PC-3 (cell line): ENCODE data around the gene TMTC2. TPM values are rescaled to one million over a fixed set of nuclear protein-coding genes. Genes with fewer than 3 reads are reported as not detected.

ENCODE experiments used
- ATAC-seq: fragments of 200-7000 bp; cut with Tn5 transposase; 2 replicates; pipeline ENCODE4 v1.9.1; 2020; ENCODE audit warnings: mild to moderate bottlenecking, moderate library complexity
- BruUV-seq: library from RNA; stranded (reverse); fragments of 400-500 nt; replicated peaks from 2 replicates; lab custom pipeline; 2021; lab: Mats Ljungman, UMichigan
- CTCF ChIA-PET: fragments of 300-600 bp; sonication (Branson Sonifier 250); formaldehyde crosslinking; loops from one replicate; lab custom pipeline; 2022; ENCODE audit warnings: antibody characterized with exemption; lab: Charles Lee
- POLR2A ChIA-PET: fragments of 300-600 bp; sonication (Branson Sonifier 250); formaldehyde crosslinking; loops from one replicate; lab custom pipeline; 2022; ENCODE audit warnings: antibody characterized with exemption; ENCODE audit not compliant: unreplicated experiment; lab: Charles Lee
- DNase-seq: peaks from one replicate; pipeline ENCODE4 v3.0.0-alpha.2; 2015
- H2AFZ ChIP-seq: fragments of 300-600 bp; sonication (generic); 2 replicates; pipeline ENCODE4 v1.6.0; 2016; ENCODE audit warnings: antibody characterized with exemption, low read length
- H3F3A ChIP-seq: fragments of 300-600 bp; sonication (generic); one replicate; pipeline ENCODE4 v1.6.0; 2017; ENCODE audit warnings: antibody characterized with exemption, low read length, control low read depth, mild to moderate bottlenecking; ENCODE audit not compliant: unreplicated experiment
- H3K27ac ChIP-seq: fragments of 300-600 bp; sonication (generic); 2 replicates; pipeline ENCODE4 v1.5.1; 2016; ENCODE audit warnings: mild to moderate bottlenecking, low read length
- H3K27me3 ChIP-seq: fragments of 300-600 bp; sonication (generic); 2 replicates; pipeline ENCODE4 v1.6.1; 2016; ENCODE audit warnings: low read length, mixed read lengths
- H3K36me3 ChIP-seq: fragments of 300-600 bp; sonication (generic); 2 replicates; pipeline ENCODE4 v1.6.1; 2016; ENCODE audit warnings: low read depth, mixed run types, low read length, mixed read lengths
- H3K4me1 ChIP-seq: fragments of 300-600 bp; sonication (generic); 2 replicates; pipeline ENCODE4 v1.5.1; 2016; ENCODE audit warnings: low read length; ENCODE audit not compliant: insufficient read depth
- H3K4me2 ChIP-seq: fragments of 300-600 bp; sonication (generic); 2 replicates; pipeline ENCODE4 v1.6.0; 2016; ENCODE audit warnings: low read length
- H3K4me3 ChIP-seq: fragments of 300-600 bp; sonication (generic); 2 replicates; pipeline ENCODE4 v1.5.1; 2016; ENCODE audit warnings: mild to moderate bottlenecking, low read length, mixed read lengths
- H3K79me2 ChIP-seq: fragments of 300-600 bp; sonication (generic); 2 replicates; pipeline ENCODE4 v1.6.1; 2017; ENCODE audit warnings: low read length, mixed read lengths
- H3K9ac ChIP-seq: fragments of 300-600 bp; sonication (generic); 2 replicates; pipeline ENCODE4 v1.6.0; 2016; ENCODE audit warnings: mild to moderate bottlenecking, low read length
- H3K9me2 ChIP-seq: fragments of 300-600 bp; sonication (generic); replicated peaks from 2 replicates; pipeline ENCODE4 v1.6.1; 2016; ENCODE audit warnings: mixed run types, low read length, mixed read lengths
- H3K9me3 ChIP-seq: fragments of 300-600 bp; sonication (generic); 2 replicates; pipeline ENCODE4 v1.6.1; 2016; ENCODE audit warnings: low read length, mixed read lengths
- H4K20me1 ChIP-seq: fragments of 300-600 bp; sonication (generic); 2 replicates; pipeline ENCODE4 v1.6.1; 2016; ENCODE audit warnings: low read length, mixed read lengths
- EZH2 ChIP-seq: fragments of 300-600 bp; sonication (generic); IDR thresholded peaks from one replicate; pipeline ENCODE4 v1.6.1; 2017; ENCODE audit warnings: antibody characterized with exemption, mild to moderate bottlenecking, low read length; ENCODE audit not compliant: unreplicated experiment
- EZH2phosphoT487 ChIP-seq: fragments of 300-600 bp; sonication (generic); IDR thresholded peaks from 2 replicates; pipeline ENCODE4 v1.6.1; 2018; ENCODE audit warnings: mild to moderate bottlenecking, antibody characterized with exemption, low read length, borderline replicate concordance
- intact Hi-C: fragments of 100-400 bp; cut with micrococcal nuclease; formaldehyde crosslinking; loops from 2 replicates; pipeline ENCODE4 v1.9.0; 2023
- total RNA-seq: library from RNA; depleted of rRNA; stranded (reverse); fragments of >200 nt; gene quantifications from 2 replicates; pipeline ENCODE4 v1.2.3, GENCODE V29; 2014
- TF ChIP-seq, protein P1 (sequence below): fragments of 300-600 bp; sonication (generic); conservative IDR thresholded peaks from 2 replicates; pipeline ENCODE4 v1.5.1; 2017; ENCODE audit warnings: antibody characterized with exemption, low read depth, mild to moderate bottlenecking, low read length

Gene TMTC2
- total RNA-seq, 1 experiment from 2014 or later, result 10.7 TPM

DNA sequence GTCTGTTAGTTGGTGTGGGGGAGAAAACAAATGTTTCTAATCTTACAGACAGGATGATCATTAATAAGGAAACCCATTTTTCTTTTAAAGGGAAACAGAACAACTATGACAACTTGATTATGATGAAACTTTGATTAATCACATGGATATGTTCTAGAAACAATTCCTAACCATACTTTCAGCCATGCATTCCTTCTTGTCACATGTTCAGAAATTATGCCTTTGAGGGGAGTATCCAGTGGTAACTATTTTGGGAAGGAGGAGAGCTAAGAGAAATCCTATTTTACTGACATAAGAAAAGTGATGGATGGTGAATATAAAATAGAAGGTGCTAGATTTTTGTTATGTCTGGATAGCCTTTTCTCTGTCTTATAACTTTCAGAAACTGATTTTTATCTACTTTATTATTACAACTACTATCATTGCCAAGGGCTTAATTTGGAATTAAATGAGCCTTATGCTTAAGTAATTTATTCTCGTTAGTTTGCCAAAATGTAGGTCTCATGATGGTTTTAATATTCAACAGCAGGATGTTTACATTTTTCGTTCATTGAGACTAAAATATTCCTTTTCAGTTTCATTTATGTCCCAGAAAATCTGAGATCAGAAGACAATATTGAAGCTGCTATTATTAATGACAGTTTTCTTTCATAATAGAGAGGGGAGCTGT, 200.1 kb downstream of the TMTC2 start:
- no peak overlapping the region for H3K27ac ChIP-seq
- ChIA-PET POLR2A (no interaction called here), CTCF (no interaction called here)
- H3K79me2 ChIP-seq, result no peaks in the 10 kb centered on the region
- no peak overlapping the region for H3K4me2 ChIP-seq
- H2AFZ ChIP-seq, result no peak overlapping the region
- H3K27me3 ChIP-seq, result no peaks in the 10 kb centered on the region
- no peaks in the 10 kb centered on the region for H3K9me3 ChIP-seq
- H3K9me2 ChIP-seq, result no peaks in the 10 kb centered on the region
- H4K20me1 ChIP-seq, result no peaks in the 10 kb centered on the region
- no peak overlapping the region for H3K9ac ChIP-seq
- no peaks in the 10 kb centered on the region for H3K4me1 ChIP-seq
- no peaks in the 10 kb centered on the region for H3K36me3 ChIP-seq
- ATAC-seq (no peak), DNase-seq (no peak)
- no peaks in the 10 kb centered on the region for H3F3A ChIP-seq
- TF ChIP-seq EZH2phosphoT487 (no peak), EZH2 (no peak)
- TF ChIP-seq, protein P1, sequence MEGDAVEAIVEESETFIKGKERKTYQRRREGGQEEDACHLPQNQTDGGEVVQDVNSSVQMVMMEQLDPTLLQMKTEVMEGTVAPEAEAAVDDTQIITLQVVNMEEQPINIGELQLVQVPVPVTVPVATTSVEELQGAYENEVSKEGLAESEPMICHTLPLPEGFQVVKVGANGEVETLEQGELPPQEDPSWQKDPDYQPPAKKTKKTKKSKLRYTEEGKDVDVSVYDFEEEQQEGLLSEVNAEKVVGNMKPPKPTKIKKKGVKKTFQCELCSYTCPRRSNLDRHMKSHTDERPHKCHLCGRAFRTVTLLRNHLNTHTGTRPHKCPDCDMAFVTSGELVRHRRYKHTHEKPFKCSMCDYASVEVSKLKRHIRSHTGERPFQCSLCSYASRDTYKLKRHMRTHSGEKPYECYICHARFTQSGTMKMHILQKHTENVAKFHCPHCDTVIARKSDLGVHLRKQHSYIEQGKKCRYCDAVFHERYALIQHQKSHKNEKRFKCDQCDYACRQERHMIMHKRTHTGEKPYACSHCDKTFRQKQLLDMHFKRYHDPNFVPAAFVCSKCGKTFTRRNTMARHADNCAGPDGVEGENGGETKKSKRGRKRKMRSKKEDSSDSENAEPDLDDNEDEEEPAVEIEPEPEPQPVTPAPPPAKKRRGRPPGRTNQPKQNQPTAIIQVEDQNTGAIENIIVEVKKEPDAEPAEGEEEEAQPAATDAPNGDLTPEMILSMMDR, result no peak
- no TSS peak for BruUV-seq
- H3K4me3 ChIP-seq, result no peak overlapping the region
- intact Hi-C loops, result no loop called here

DNA sequence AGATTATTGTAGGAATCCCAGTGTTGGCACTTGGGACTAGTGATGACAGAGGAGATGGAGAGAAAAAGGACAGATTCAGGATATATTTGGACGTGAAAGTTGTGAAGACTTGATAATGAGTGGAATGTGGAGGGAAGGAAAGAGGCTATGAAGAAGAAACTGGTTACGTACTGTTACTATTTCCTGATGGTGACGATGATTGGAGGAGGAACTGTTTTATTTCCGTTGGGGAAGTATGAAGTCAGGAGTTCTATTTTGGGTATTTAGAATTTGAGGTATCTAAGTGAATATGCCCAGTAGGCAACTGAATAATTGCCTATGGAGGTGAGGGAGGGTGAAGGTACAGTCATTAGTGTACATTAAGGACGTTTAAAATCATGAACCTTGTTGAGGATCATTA, 207.2 kb downstream of the TMTC2 start:
- no peak overlapping the region for H2AFZ ChIP-seq
- H3K9me3 ChIP-seq, result no peaks in the 10 kb centered on the region
- intact Hi-C loops, result no loop called here
- H3K79me2 ChIP-seq, result no peaks in the 10 kb centered on the region
- H3K27me3 ChIP-seq, result no peaks in the 10 kb centered on the region
- ChIA-PET POLR2A (no interaction called here), CTCF (no interaction called here)
- H3K4me1 ChIP-seq, result peaks cover 13% of the 10 kb centered on the region
- no peak overlapping the region for H3K4me2 ChIP-seq
- DNase-seq (no peak), ATAC-seq (no peak)
- H3K36me3 ChIP-seq, result no peaks in the 10 kb centered on the region
- H3K4me3 ChIP-seq, result no peak overlapping the region
- TF ChIP-seq EZH2, result no peak
- no peak for TF ChIP-seq EZH2phosphoT487
- no peaks in the 10 kb centered on the region for H3F3A ChIP-seq
- no peak overlapping the region for H3K9ac ChIP-seq
- H4K20me1 ChIP-seq, result no peaks in the 10 kb centered on the region
- no peak overlapping the region for H3K27ac ChIP-seq
- H3K9me2 ChIP-seq, result no peaks in the 10 kb centered on the region
- no TSS peak for BruUV-seq

DNA sequence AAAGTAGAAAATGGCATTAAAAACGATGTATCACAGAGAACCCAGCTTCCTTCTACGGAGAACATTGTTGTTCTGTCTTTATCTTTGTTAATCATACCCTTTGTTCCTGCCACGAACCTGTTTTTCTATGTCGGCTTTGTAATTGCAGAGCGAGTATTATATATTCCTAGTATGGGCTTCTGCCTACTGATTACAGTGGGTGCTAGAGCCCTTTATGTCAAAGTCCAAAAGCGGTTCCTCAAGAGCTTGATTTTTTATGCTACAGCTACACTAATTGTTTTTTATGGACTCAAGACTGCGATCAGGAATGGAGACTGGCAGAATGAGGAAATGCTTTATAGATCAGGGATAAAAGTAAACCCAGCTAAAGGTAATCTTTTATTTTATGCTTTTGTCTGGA, 209.6 kb downstream of the TMTC2 start:
- intact Hi-C loops, result no loop called here
- no peak overlapping the region for H3K27ac ChIP-seq
- 0 out of 2 replicates have a peak overlapping the region, but pooled peaks have one; percentile 6 for H3K4me2 ChIP-seq
- POLR2A ChIA-PET, result no interaction called here
- no peak overlapping the region for H2AFZ ChIP-seq
- no peak for TF ChIP-seq EZH2
- TF ChIP-seq EZH2phosphoT487, result no peak
- TF ChIP-seq, protein P1, result no peak
- no peak overlapping the region for H3K9ac ChIP-seq
- CTCF ChIA-PET, result interaction anchor here (0.6 kb wide), 1 partner anchor 269 kb away, joined by 3 read pairs; no protein-coding TSS in a partner anchor
- DNase-seq, result no peak
- H3K9me3 ChIP-seq, result no peaks in the 10 kb centered on the region
- no peaks in the 10 kb centered on the region for H3F3A ChIP-seq
- no peaks in the 10 kb centered on the region for H3K36me3 ChIP-seq
- no peaks in the 10 kb centered on the region for H3K27me3 ChIP-seq
- no peaks in the 10 kb centered on the region for H4K20me1 ChIP-seq
- no peak overlapping the region for H3K4me3 ChIP-seq
- no TSS peak for BruUV-seq
- peaks cover 13% of the 10 kb centered on the region for H3K4me1 ChIP-seq
- H3K9me2 ChIP-seq, result no peaks in the 10 kb centered on the region
- ATAC-seq, result no peak
- H3K79me2 ChIP-seq, result no peaks in the 10 kb centered on the region
